ENCODE results near the gene SORCS1. TPM values are rescaled to one million over a fixed set of nuclear protein-coding genes. Genes with fewer than 3 reads are reported as not detected.
A peak's percentile ranks its signal among the peaks of the same experiment; 100 is the strongest.
"Not testable (repeated sequence)": the region's sequence is repeated elsewhere in the genome, so short reads cannot be mapped to it uniquely, and the experiment has no call there.

The SORCS1 gene
- total and polyA plus RNA-seq, 12 donors: 0.30 to 5.5 (median 1.3) TPM

DNA sequence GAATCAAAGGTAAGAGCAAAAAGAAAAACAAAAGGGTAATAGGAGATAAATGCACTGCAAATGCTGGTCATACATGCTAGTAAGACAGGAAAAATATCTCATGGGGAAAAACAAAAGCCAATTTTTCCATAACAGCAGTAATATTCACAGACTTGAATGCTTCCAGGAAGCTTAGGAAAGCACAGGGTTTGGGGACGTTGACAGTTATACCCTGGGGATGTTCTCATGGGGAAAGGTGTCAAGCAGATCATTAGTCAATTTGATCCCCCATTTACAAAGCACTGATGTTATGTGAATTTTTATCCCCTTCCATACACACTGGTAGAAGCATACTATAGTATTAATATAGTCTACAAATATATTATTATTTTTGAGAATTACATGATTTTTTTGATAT lies 232.7 kb downstream of the SORCS1 start:
- Histone ChIP-seq H3K27ac (no peak overlapping the region), H3K9me3 (no peaks in the 10 kb centered on the region), H3K36me3 (no peaks in the 10 kb centered on the region), H3K4me3 (no peak overlapping the region), H3K27me3 (peaks cover 0 to 5% (median 0%) of the 10 kb centered on the region in 7 donors), H3K4me1 (peaks cover 0 to 31% (median 0%) of the 10 kb centered on the region in 9 donors)
- TF ChIP-seq, protein P1, sequence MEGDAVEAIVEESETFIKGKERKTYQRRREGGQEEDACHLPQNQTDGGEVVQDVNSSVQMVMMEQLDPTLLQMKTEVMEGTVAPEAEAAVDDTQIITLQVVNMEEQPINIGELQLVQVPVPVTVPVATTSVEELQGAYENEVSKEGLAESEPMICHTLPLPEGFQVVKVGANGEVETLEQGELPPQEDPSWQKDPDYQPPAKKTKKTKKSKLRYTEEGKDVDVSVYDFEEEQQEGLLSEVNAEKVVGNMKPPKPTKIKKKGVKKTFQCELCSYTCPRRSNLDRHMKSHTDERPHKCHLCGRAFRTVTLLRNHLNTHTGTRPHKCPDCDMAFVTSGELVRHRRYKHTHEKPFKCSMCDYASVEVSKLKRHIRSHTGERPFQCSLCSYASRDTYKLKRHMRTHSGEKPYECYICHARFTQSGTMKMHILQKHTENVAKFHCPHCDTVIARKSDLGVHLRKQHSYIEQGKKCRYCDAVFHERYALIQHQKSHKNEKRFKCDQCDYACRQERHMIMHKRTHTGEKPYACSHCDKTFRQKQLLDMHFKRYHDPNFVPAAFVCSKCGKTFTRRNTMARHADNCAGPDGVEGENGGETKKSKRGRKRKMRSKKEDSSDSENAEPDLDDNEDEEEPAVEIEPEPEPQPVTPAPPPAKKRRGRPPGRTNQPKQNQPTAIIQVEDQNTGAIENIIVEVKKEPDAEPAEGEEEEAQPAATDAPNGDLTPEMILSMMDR (IDR thresholded peaks at IDR 0.05): no peak
- DNase-seq: no peak
- 29 to 44% methylated on average over 1 of the region's 1 CpG for WGBS, 2 donors
- no peak for ATAC-seq
- intact Hi-C loops (cut with DNase I): no loop called here

DNA sequence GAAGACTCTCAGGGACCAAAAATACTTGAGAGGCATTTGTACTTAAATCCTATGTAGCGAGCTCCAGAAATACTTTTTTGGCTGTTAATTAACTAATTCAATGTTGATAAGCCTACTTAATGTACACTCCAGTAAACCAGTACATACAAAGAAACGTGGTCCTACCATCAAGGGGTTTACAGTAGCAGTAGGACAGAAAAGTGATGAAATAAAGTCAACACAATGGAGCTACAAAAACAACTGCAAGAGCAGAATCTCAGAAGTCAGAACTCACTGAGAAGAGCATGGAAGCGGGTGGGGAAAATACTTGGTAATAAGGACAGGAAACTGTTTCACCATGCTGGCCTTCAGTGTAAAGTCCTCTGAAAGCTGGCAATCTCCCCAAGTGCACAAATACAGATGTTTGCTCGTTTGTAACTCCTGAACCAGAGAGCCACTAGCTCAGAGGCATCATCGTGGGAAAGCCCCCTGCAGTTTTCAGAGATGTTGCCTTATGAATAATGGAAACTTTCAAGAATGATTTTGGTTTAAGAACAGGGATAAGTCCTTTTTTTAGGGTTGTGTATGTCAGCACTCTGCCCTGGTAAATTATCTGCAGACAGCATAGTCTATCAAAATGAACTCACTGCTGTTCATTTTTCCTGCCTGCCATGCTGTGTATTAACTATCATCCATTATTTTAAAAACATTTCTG lies 233.2 kb downstream of the SORCS1 start:
- no peak overlapping the region for H3K27ac ChIP-seq
- peaks cover 0 to 5% (median 0%) of the 10 kb centered on the region in 7 donors for H3K27me3 ChIP-seq
- 47 to 60% methylated on average over 5 of the region's 5 CpGs for WGBS, 2 donors
- H3K4me1 ChIP-seq: peaks cover 0 to 26% (median 0%) of the 10 kb centered on the region in 9 donors
- no peak overlapping the region for H3K4me3 ChIP-seq
- no peak for DNase-seq
- H3K9me3 ChIP-seq: no peaks in the 10 kb centered on the region
- ATAC-seq: peak in 3 of 8 donors; percentile 42 to 61 (median 52)
- H3K36me3 ChIP-seq: no peaks in the 10 kb centered on the region
- intact Hi-C loops (cut with DNase I): no loop called here
- TF ChIP-seq, protein P1 (IDR thresholded peaks at IDR 0.05): no peak

DNA sequence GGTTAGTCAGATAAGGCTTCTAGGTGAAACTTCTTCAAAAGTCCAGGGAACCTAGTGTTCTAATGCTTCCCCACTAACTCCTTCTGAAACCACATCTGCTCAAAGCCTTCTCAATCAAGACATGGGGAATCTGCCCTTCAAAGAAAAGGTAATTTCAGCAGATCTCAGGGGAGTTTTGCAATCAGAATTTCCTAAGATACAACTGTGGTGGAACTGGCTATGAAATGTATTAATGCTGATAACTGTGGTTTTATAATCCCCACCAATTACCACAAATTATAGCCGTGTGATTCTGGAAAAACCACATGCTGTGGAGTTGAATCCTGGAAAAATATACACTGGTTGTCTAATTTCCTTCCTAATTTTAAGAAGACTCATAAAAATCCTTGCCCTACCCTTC lies 233.8 kb downstream of the SORCS1 start:
- H3K4me1 ChIP-seq: peaks cover 0 to 20% (median 0%) of the 10 kb centered on the region in 9 donors
- peaks cover 0 to 5% (median 0%) of the 10 kb centered on the region in 7 donors for H3K27me3 ChIP-seq
- no peak for DNase-seq
- no peaks in the 10 kb centered on the region for H3K9me3 ChIP-seq
- TF ChIP-seq, protein P1 (IDR thresholded peaks at IDR 0.05): no peak
- ATAC-seq: no peak
- intact Hi-C loops (cut with DNase I): no loop called here
- H3K36me3 ChIP-seq: no peaks in the 10 kb centered on the region
- 52 to 80% methylated on average over 1 of the region's 1 CpG for WGBS, 2 donors
- H3K27ac ChIP-seq: no peak overlapping the region
- H3K4me3 ChIP-seq: no peak overlapping the region

DNA sequence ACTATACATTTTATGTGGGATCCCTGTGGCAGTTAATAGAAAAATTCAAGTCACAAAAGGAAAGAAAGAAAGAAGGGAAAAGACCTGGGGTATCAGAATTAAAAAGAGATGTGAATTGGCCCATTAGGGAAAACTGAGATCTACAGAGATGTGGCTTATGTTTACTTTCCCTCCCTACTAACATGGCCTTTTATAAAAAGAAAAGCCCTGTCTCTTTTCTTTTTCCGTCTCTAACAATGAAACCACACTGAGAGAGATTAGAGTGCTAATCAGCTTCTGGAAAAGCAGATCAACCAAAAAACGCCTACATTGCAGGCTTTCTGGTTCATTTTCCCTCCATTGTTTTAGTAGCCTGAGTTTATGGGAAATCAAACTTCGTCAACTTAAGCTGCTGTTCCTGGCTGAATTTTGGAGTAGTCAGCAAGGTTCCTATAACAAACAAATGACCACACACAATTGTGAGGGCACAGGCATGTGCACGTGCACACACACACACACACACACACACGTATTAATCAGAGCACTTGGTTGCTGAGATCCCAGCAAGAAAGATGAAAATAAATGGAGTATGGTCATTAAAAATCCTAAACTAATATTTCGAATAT lies 235.1 kb downstream of the SORCS1 start:
- WGBS, 2 donors: 63 to 82% methylated on average over 6 of the region's 6 CpGs
- intact Hi-C loops (cut with DNase I): no loop called here
- H3K9me3 ChIP-seq: no peaks in the 10 kb centered on the region
- no peak overlapping the region for H3K27ac ChIP-seq
- TF ChIP-seq, protein P1 (IDR thresholded peaks at IDR 0.05): no peak
- DNase-seq (no peak), ATAC-seq (peak in 1 of 8 donors; percentile 25)
- H3K4me1 ChIP-seq: peaks cover 0 to 14% (median 0%) of the 10 kb centered on the region in 9 donors
- H3K4me3 ChIP-seq: no peak overlapping the region
- peaks cover 0 to 5% (median 0%) of the 10 kb centered on the region in 7 donors for H3K27me3 ChIP-seq
- no peaks in the 10 kb centered on the region for H3K36me3 ChIP-seq

DNA sequence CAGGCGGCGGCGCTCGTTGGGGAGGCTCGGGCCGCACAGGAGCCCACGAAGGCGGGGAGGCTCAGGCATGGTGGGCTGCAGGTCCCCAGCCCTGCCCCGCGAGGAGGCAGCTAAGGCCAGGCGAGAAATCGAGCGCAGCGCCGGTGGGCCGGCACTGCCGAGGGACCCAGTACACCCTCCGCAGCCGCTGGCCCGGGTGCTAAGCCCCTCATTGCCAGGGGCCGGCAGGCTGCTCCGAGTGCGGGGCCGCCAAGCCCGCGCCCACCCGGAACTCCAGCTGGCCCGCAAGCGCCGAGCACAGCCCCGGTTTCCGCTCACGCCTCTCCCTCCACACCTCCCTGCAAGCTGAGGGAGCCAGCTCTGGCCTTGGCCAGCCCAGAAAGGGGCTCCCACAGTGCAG lies 236.4 kb downstream of the SORCS1 start:
- peaks cover 0 to 14% (median 0%) of the 10 kb centered on the region in 9 donors for H3K4me1 ChIP-seq
- H3K27me3 ChIP-seq; ATAC-seq; DNase-seq; H3K4me3 ChIP-seq; H3K27ac ChIP-seq; H3K36me3 ChIP-seq; intact Hi-C loops (cut with DNase I); H3K9me3 ChIP-seq: not testable (repeated sequence)
- 93 to 94% methylated on average over 32 to 33 of the region's 33 CpGs for WGBS, 2 donors
